Parathyroid adenoma (tissue), 2 donors: ENCODE data around the gene ST7.

Source experiments
- H2AFZ ChIP-seq: fragments of 300-600 bp; sonication (generic); one replicate; pipeline ENCODE4 v1.7.0; 2017; ENCODE audit warnings: antibody characterized with exemption, mild to moderate bottlenecking
- H3K27ac ChIP-seq: fragments of 300-600 bp; sonication (generic); one replicate; pipeline ENCODE4 v1.7.0; 2017
- H3K27me3 ChIP-seq: fragments of 300-600 bp; sonication (generic); one replicate; pipeline ENCODE4 v1.7.0; 2017; ENCODE audit warnings: low read length; ENCODE audit not compliant: control insufficient read depth, insufficient read depth
- H3K36me3 ChIP-seq: fragments of 300-600 bp; sonication (generic); one replicate; pipeline ENCODE4 v1.7.0; 2017; ENCODE audit warnings: low read length; ENCODE audit not compliant: control insufficient read depth, insufficient read depth
- H3K4me1 ChIP-seq: fragments of 300-600 bp; sonication (generic); one replicate; pipeline ENCODE4 v1.7.0; 2017; ENCODE audit warnings: control low read depth
- H3K4me2 ChIP-seq: fragments of 300-600 bp; sonication (generic); one replicate; pipeline ENCODE4 v1.7.0; 2017; ENCODE audit warnings: low read length
- H3K4me3 ChIP-seq: fragments of 300-600 bp; sonication (generic); one replicate; pipeline ENCODE4 v1.7.0; 2017; ENCODE audit warnings: low read depth, low read length
- H3K79me2 ChIP-seq: fragments of 300-600 bp; sonication (generic); one replicate; pipeline ENCODE4 v1.7.0; 2017; ENCODE audit warnings: control low read depth
- H3K9ac ChIP-seq: fragments of 300-600 bp; sonication (generic); one replicate; pipeline ENCODE4 v1.7.0; 2017; ENCODE audit warnings: mild to moderate bottlenecking
- H3K9me3 ChIP-seq: fragments of 300-600 bp; sonication (generic); one replicate; pipeline ENCODE4 v1.7.0; 2017; ENCODE audit warnings: low read length; ENCODE audit not compliant: control insufficient read depth
- TF ChIP-seq, protein P1 (sequence below): fragments of 300-600 bp; sonication (generic); IDR thresholded peaks from one replicate; pipeline ENCODE4 v1.7.0; 2017; ENCODE audit warnings: antibody characterized with exemption, mild to moderate bottlenecking
- donor health status: primary hyperparathyroidism.

The ST7 gene

DNA sequence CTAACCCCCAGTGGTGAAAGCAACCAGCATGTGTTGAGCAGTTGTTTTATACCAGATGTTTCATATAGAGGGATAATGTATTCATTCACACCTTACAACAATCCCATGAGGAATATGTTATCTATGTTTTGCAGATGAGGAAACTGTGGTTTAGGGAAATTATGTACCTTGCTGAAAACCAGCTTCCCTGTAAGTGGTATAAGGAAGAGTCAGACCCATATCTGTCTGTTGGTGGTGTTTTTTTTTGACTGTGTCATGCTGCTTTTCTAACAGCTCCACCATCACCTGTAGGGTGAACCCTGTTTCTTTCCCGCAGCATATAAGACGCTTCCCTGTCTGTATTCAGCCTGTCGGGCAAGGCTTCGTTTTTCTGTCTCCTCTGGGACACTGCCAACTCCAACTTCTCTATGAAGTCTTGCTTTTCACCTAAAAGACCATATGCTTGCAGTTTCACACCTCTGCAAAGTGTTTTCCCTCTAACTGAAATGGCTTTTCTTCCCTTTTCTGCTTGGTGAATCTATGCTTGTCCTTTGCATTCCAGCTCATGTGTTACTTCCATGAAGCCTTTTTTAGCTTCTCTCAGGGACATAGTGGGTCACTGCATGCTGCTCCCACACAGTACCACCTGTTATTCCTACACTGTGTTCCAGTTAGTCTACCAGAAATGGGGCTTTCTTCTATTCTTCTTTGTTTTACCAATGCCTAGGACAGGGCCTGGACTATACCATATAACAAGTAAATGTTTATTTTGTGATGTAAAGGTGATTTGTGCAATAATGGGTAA lies 92.8 kb downstream of the ST7 start:
- H3K27me3 ChIP-seq, result no peaks in the 10 kb centered on the region
- TF ChIP-seq, protein P1, sequence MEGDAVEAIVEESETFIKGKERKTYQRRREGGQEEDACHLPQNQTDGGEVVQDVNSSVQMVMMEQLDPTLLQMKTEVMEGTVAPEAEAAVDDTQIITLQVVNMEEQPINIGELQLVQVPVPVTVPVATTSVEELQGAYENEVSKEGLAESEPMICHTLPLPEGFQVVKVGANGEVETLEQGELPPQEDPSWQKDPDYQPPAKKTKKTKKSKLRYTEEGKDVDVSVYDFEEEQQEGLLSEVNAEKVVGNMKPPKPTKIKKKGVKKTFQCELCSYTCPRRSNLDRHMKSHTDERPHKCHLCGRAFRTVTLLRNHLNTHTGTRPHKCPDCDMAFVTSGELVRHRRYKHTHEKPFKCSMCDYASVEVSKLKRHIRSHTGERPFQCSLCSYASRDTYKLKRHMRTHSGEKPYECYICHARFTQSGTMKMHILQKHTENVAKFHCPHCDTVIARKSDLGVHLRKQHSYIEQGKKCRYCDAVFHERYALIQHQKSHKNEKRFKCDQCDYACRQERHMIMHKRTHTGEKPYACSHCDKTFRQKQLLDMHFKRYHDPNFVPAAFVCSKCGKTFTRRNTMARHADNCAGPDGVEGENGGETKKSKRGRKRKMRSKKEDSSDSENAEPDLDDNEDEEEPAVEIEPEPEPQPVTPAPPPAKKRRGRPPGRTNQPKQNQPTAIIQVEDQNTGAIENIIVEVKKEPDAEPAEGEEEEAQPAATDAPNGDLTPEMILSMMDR, result no peak
- H3K4me3 ChIP-seq, result no peak overlapping the region
- H3K79me2 ChIP-seq, result peaks cover 9% of the 10 kb centered on the region
- no peak overlapping the region for H3K9ac ChIP-seq
- no peak overlapping the region for H2AFZ ChIP-seq
- no peak overlapping the region for H3K4me2 ChIP-seq
- no peaks in the 10 kb centered on the region for H3K36me3 ChIP-seq
- H3K27ac ChIP-seq, result no peak overlapping the region
- H3K4me1 ChIP-seq, result no peaks in the 10 kb centered on the region
- H3K9me3 ChIP-seq, result no peaks in the 10 kb centered on the region

DNA sequence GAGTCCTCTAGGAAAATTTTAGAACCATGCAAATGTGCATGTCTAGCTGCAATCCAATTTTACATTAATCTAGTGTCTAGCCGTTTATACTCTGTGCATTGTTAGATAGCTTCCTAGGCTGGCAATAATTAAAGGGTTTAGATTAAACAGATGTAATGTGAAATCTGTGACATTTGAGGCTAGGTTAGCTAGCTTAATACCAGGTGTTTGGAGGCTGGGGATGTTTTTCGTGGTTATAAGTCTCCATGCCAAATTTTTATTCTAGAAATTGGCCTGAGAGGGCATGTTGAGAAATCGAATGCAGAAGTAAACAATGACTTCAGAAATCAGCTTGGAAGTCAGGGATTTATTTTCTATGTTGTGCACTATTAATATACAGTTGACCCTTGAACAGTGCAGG lies 94.2 kb downstream of the ST7 start:
- no peaks in the 10 kb centered on the region for H3K4me1 ChIP-seq
- no peak overlapping the region for H3K27ac ChIP-seq
- H3K9me3 ChIP-seq, result no peaks in the 10 kb centered on the region
- H3K4me2 ChIP-seq, result no peak overlapping the region
- no peaks in the 10 kb centered on the region for H3K27me3 ChIP-seq
- H3K36me3 ChIP-seq, result no peaks in the 10 kb centered on the region
- H3K79me2 ChIP-seq, result peaks cover 6% of the 10 kb centered on the region
- no peak overlapping the region for H2AFZ ChIP-seq
- TF ChIP-seq, protein P1, result no peak
- no peak overlapping the region for H3K9ac ChIP-seq
- H3K4me3 ChIP-seq, result no peak overlapping the region

DNA sequence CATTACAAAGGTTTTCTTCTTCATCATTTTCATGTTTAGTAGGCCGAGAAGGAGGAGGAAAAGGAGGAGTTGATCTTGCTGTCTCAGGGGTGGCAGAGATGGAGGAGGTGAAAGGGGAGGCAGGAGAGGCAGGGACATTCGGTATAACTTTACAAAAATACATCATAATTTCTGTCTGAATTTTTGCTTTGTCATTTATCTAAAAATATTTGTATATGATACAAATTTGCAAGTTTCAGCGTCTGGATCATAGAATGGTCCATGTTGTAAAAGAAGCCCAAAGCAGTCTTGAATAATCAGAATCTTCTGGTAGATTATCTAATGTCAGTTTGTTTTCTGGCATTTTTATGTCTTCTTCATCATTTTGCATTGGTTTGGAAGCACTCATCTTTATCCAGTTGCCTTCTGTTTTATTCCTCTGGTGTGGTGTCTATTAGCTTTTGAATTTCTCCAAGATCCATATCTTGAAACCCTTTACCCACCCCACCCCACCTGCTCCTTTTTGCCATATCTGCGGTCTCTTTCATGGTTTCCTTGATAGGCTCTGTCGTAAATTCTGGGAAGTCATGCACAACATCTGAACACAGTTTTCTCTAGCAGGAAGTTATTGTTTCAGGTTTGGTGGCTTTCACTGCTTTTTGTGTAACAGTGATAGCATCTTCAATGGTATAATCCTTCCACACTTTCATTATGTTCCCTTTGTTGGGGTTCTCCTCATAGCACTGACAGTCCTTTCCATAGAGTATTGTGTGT lies 95.0 kb downstream of the ST7 start:
- Histone ChIP-seq H3K4me1 (no peaks in the 10 kb centered on the region), H3K27me3 (no peaks in the 10 kb centered on the region), H3K4me3 (no peak overlapping the region), H2AFZ (no peak overlapping the region), H3K36me3 (no peaks in the 10 kb centered on the region), H3K4me2 (no peak overlapping the region), H3K9me3 (no peaks in the 10 kb centered on the region), H3K9ac (no peak overlapping the region), H3K27ac (no peak overlapping the region), H3K79me2 (peaks cover 6% of the 10 kb centered on the region)
- TF ChIP-seq, protein P1, result no peak

DNA sequence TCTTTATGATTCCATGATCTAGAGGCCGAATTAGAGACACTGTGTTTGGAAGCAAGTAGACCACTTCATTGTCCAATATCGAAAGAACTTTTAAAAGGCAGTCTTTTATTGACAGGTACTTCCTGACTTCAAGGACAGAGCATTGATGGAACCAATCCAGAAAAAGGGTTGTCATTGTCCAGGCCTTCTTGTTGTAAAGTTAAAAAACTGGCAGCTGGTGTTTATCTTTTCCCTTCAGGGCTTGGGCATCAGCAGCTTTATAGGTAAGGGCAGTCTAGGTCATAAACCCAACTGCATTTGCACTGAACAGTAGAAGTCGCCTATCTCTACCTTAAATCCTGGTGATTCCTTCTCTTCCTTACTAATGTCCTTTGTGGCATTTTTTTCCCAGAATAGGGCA lies 95.6 kb downstream of the ST7 start:
- no peak overlapping the region for H3K4me3 ChIP-seq
- H3K27me3 ChIP-seq, result no peaks in the 10 kb centered on the region
- peaks cover 6% of the 10 kb centered on the region for H3K79me2 ChIP-seq
- H3K36me3 ChIP-seq, result no peaks in the 10 kb centered on the region
- no peak overlapping the region for H2AFZ ChIP-seq
- H3K9me3 ChIP-seq, result no peaks in the 10 kb centered on the region
- TF ChIP-seq, protein P1, result no peak
- no peak overlapping the region for H3K9ac ChIP-seq
- H3K4me2 ChIP-seq, result no peak overlapping the region
- H3K4me1 ChIP-seq, result no peaks in the 10 kb centered on the region
- H3K27ac ChIP-seq, result no peak overlapping the region
